Skeletal muscle tissue (tissue), 4 donors: ENCODE measurements around the gene C1QTNF5. TPM values are rescaled to one million over a fixed set of nuclear protein-coding genes. Genes with fewer than 3 reads are reported as not detected.

Experiments used
- H3K27ac ChIP-seq: one replicate; pipeline ENCODE4 v1.7.0; 2013; ENCODE audit warnings: mild to moderate bottlenecking, low read depth, low read length, inconsistent platforms
- H3K27me3 ChIP-seq, 3 donors: one replicate each; pipeline ENCODE4 v1.7.0; 2013; ENCODE audit warnings: low read length in 3 of 3; ENCODE audit not compliant: control insufficient read depth in 3 of 3, insufficient read depth in 3 of 3
- H3K36me3 ChIP-seq, 3 donors: one replicate each; pipeline ENCODE4 v1.7.0; 2013; ENCODE audit warnings: low read length in 3 of 3; ENCODE audit not compliant: control insufficient read depth in 3 of 3, insufficient read depth in 3 of 3
- H3K4me1 ChIP-seq, 3 donors: one replicate each; pipeline ENCODE4 v1.7.0; 2013; ENCODE audit warnings: low read length in 3 of 3, mild to moderate bottlenecking in 3 of 3; ENCODE audit not compliant: control insufficient read depth in 3 of 3, insufficient read depth in 3 of 3
- H3K4me3 ChIP-seq, 3 donors: one replicate each; pipeline ENCODE4 v1.7.0; 2013; ENCODE audit warnings: low read length in 3 of 3
- H3K9ac ChIP-seq, 3 donors: one replicate each; pipeline ENCODE4 v1.7.0; 2013; ENCODE audit warnings: low read length in 3 of 3, mild to moderate bottlenecking in 3 of 3, moderate library complexity in 2 of 3, low read depth in 1 of 3
- H3K9me3 ChIP-seq, 3 donors: one replicate each; pipeline ENCODE4 v1.7.0; 2013; ENCODE audit warnings: low read length in 3 of 3; ENCODE audit not compliant: control insufficient read depth in 3 of 3
- total RNA-seq: library from RNA; depleted of rRNA; stranded (reverse); fragments of >200 nt; gene quantifications from one replicate; pipeline ENCODE4 v1.2.3, GENCODE V29; 2014
- donor health status: Osteomylitis.

C1QTNF5 gene
- total RNA-seq, 1 donor from 2014 or later = 17.2 TPM

GRCh38 chr11:119310682-119311052 lies 30.0 kb downstream of the C1QTNF5 start:
- H3K27me3 ChIP-seq = peaks cover 0 to 3% (median 0%) of the 10 kb centered on the region in 3 donors
- no peak overlapping the region for H3K27ac ChIP-seq
- peaks cover 10 to 31% (median 26%) of the 10 kb centered on the region in 3 donors for H3K36me3 ChIP-seq
- H3K9ac ChIP-seq = no peak overlapping the region
- peaks cover 23 to 30% (median 24%) of the 10 kb centered on the region in 3 donors for H3K4me1 ChIP-seq
- no peaks in the 10 kb centered on the region for H3K9me3 ChIP-seq
- H3K4me3 ChIP-seq = no peak overlapping the region

- Histone ChIP-seq H3K36me3 (peaks cover 10 to 31% (median 26%) of the 10 kb centered on the region in 3 donors), H3K9ac (peak overlapping the region in 1 of 3 donors; percentile 25), H3K9me3 (no peaks in the 10 kb centered on the region), H3K27ac (no peak overlapping the region), H3K4me1 (peaks cover 21 to 29% (median 23%) of the 10 kb centered on the region in 3 donors), H3K4me3 (no peak overlapping the region), H3K27me3 (no peaks in the 10 kb centered on the region)
Observed at GRCh38 chr11:119309953-119310681, 30.6 kb downstream of the C1QTNF5 start.

GRCh38 chr11:119309411-119309810 lies 31.3 kb downstream of the C1QTNF5 start:
- Histone ChIP-seq H3K27me3 (no peaks in the 10 kb centered on the region), H3K4me3 (no peak overlapping the region), H3K4me1 (peaks cover 18 to 33% (median 23%) of the 10 kb centered on the region in 3 donors), H3K9me3 (no peaks in the 10 kb centered on the region), H3K36me3 (peaks cover 10 to 30% (median 23%) of the 10 kb centered on the region in 3 donors), H3K27ac (no peak overlapping the region), H3K9ac (peak overlapping the region in 2 of 3 donors; percentile 10 to 25)

GRCh38 chr11:119307974-119308373 lies 32.7 kb downstream of the C1QTNF5 start:
- peaks cover 18 to 46% (median 34%) of the 10 kb centered on the region in 3 donors for H3K4me1 ChIP-seq
- H3K27me3 ChIP-seq = no peaks in the 10 kb centered on the region
- no peak overlapping the region for H3K4me3 ChIP-seq
- no peak overlapping the region for H3K9ac ChIP-seq
- H3K9me3 ChIP-seq = no peaks in the 10 kb centered on the region
- peaks cover 10 to 28% (median 22%) of the 10 kb centered on the region in 3 donors for H3K36me3 ChIP-seq
- no peak overlapping the region for H3K27ac ChIP-seq

- Histone ChIP-seq H3K4me3 (no peak overlapping the region), H3K9ac (peak overlapping the region in 2 of 3 donors; percentile 22 to 60), H3K36me3 (peaks cover 10 to 24% (median 18%) of the 10 kb centered on the region in 3 donors), H3K9me3 (no peaks in the 10 kb centered on the region), H3K27me3 (no peaks in the 10 kb centered on the region), H3K4me1 (peaks cover 18 to 47% (median 40%) of the 10 kb centered on the region in 3 donors), H3K27ac (peak overlapping the region; percentile 23)
Observed at GRCh38 chr11:119307219-119307618, 33.5 kb downstream of the C1QTNF5 start.

- H3K9me3 ChIP-seq = no peaks in the 10 kb centered on the region
- peak overlapping the region; percentile 38 for H3K27ac ChIP-seq
- peak overlapping the region in 2 of 3 donors; percentile 1 to 60 for H3K9ac ChIP-seq
- H3K4me1 ChIP-seq = peaks cover 24 to 53% (median 45%) of the 10 kb centered on the region in 3 donors
- H3K4me3 ChIP-seq = no peak overlapping the region
- H3K36me3 ChIP-seq = peaks cover 10 to 23% (median 17%) of the 10 kb centered on the region in 3 donors
- H3K27me3 ChIP-seq = no peaks in the 10 kb centered on the region
Observed at GRCh38 chr11:119306373-119306890, 34.3 kb downstream of the C1QTNF5 start.

- peaks cover 4 to 20% (median 10%) of the 10 kb centered on the region in 3 donors for H3K36me3 ChIP-seq
- no peaks in the 10 kb centered on the region for H3K27me3 ChIP-seq
- H3K27ac ChIP-seq = peak overlapping the region; percentile 38
- no peaks in the 10 kb centered on the region for H3K9me3 ChIP-seq
- H3K4me3 ChIP-seq = peak overlapping the region in 1 of 3 donors; percentile 7
- H3K4me1 ChIP-seq = peaks cover 30 to 60% (median 49%) of the 10 kb centered on the region in 3 donors
- peak overlapping the region in 2 of 3 donors; percentile 1 to 60 for H3K9ac ChIP-seq
Observed at GRCh38 chr11:119305556-119306372, 34.9 kb downstream of the C1QTNF5 start.

- peak overlapping the region; percentile 81 for H3K27ac ChIP-seq
- no peaks in the 10 kb centered on the region for H3K9me3 ChIP-seq
- H3K4me1 ChIP-seq = peaks cover 53 to 83% (median 69%) of the 10 kb centered on the region in 3 donors
- H3K9ac ChIP-seq = peak overlapping the region in 1 of 3 donors; percentile 2
- H3K36me3 ChIP-seq = peaks cover 2 to 27% (median 3%) of the 10 kb centered on the region in 3 donors
- H3K27me3 ChIP-seq = no peaks in the 10 kb centered on the region
- H3K4me3 ChIP-seq = no peak overlapping the region
Observed at GRCh38 chr11:119303227-119303718, 37.4 kb downstream of the C1QTNF5 start.

- Histone ChIP-seq H3K9ac (no peak overlapping the region), H3K4me3 (peak overlapping the region in 1 of 3 donors; percentile 38), H3K4me1 (peaks cover 44 to 82% (median 64%) of the 10 kb centered on the region in 3 donors), H3K9me3 (no peaks in the 10 kb centered on the region), H3K27me3 (no peaks in the 10 kb centered on the region), H3K36me3 (peaks cover 0 to 25% (median 0%) of the 10 kb centered on the region in 3 donors), H3K27ac (peak overlapping the region; percentile 81)
Observed at GRCh38 chr11:119300198-119300964, 40.3 kb downstream of the C1QTNF5 start.
